Measurements from ENCODE around the gene AGK.

GRCh38 chr7:141702047-141702567 is 150.9 kb downstream of the AGK start, which contains the start of gene DENND11:
- TF ChIP-seq CTCF (conservative IDR thresholded peaks at IDR 0.05; ENCODE audit: low read depth in 2 of 2) (no peak), JUNB (IDR thresholded peaks at IDR 0.05; ENCODE audit: unreplicated experiment) (no peak), STAT1 (IDR thresholded peaks at IDR 0.05; ENCODE audit: unreplicated experiment) (no peak), EZH2 (IDR thresholded peaks at IDR 0.05; ENCODE audit: low read depth, unreplicated experiment) (no peak), REST (IDR thresholded peaks at IDR 0.05; ENCODE audit: unreplicated experiment) (no peak), EZH2phosphoT487 (IDR thresholded peaks at IDR 0.05; ENCODE audit: unreplicated experiment) (no peak), ETS1 (IDR thresholded peaks at IDR 0.05) (no peak), POLR2AphosphoS5 (IDR thresholded peaks at IDR 0.05; ENCODE audit: low read depth) (no peak), ZNF331 (CRISPR knock-in tag; IDR thresholded peaks at IDR 0.05; ENCODE audit: low read depth) (no peak), ZNF114 (CRISPR knock-in tag; IDR thresholded peaks at IDR 0.05) (no peak), NANOG (IDR thresholded peaks at IDR 0.05; ENCODE audit: borderline replicate concordance) (no peak), ZNF462 (CRISPR knock-in tag; IDR thresholded peaks at IDR 0.05) (no peak), CREB1 (CRISPR knock-in tag; IDR thresholded peaks at IDR 0.05; ENCODE audit: low read depth) (no peak)
